ENCODE results near the gene DUS1L. TPM values are rescaled to one million over a fixed set of nuclear protein-coding genes. Genes with fewer than 3 reads are reported as not detected.

DUS1L gene
- total and polyA plus RNA-seq, 12 donors = 34.1 to 191 (median 44.1) TPM

DNA sequence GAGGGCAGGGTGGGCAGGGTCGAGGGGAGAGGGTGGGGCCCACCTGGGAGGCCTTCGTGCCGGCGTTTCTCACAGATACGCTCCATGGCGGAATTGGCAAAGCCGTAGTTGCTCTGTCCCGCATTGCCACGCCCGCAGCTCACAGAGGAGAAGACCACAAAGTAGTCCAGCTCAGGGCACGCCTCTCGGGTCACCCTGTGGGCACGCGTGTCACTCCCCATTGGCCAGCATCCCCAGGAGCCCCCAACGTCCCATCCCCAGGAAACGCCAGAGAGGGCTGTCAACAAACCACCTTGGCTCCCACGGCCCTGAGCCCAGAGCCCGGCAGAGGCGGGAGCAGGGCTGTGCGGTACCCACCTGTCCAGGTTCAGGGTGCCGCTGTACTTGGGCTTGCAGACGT is 16.4 kb upstream of the DUS1L start:
- intact Hi-C loops (cut with DNase I) = no loop called here
- H3K36me3 ChIP-seq = peaks cover 0 to 87% (median 58%) of the 10 kb centered on the region in 9 donors
- DNase-seq (no peak), ATAC-seq (no peak)
- TF ChIP-seq, protein P1, sequence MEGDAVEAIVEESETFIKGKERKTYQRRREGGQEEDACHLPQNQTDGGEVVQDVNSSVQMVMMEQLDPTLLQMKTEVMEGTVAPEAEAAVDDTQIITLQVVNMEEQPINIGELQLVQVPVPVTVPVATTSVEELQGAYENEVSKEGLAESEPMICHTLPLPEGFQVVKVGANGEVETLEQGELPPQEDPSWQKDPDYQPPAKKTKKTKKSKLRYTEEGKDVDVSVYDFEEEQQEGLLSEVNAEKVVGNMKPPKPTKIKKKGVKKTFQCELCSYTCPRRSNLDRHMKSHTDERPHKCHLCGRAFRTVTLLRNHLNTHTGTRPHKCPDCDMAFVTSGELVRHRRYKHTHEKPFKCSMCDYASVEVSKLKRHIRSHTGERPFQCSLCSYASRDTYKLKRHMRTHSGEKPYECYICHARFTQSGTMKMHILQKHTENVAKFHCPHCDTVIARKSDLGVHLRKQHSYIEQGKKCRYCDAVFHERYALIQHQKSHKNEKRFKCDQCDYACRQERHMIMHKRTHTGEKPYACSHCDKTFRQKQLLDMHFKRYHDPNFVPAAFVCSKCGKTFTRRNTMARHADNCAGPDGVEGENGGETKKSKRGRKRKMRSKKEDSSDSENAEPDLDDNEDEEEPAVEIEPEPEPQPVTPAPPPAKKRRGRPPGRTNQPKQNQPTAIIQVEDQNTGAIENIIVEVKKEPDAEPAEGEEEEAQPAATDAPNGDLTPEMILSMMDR (IDR thresholded peaks at IDR 0.05) = no peak
- H3K27ac ChIP-seq = no peak overlapping the region
- H3K4me1 ChIP-seq = peaks cover 0 to 6% (median 0%) of the 10 kb centered on the region in 9 donors
- H3K27me3 ChIP-seq = no peaks in the 10 kb centered on the region
- 90 to 95% methylated on average over 21 to 22 of the region's 22 CpGs for WGBS, 2 donors
- no peak overlapping the region for H3K4me3 ChIP-seq
- no peaks in the 10 kb centered on the region for H3K9me3 ChIP-seq

DNA sequence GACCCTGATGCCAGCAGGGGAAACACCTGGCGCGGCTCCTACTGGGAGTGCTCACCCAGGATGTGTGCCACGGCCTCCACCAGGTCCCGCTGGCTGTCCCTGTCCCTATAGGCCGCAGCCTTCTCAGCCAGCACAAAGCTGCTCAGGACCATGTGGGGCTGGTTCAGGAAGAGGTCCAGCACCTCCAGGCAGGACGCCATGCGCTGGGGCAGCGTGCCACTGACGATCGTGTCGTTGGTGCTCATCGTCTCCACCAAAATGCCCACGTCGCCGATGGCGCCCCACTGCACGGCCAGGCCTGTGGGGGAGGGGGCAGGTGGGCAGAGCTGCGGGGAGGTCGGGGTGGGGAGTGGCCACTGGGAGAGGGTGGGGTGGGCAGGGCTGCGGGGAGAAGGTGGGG is 15.9 kb upstream of the DUS1L start:
- peaks cover 0 to 6% (median 0%) of the 10 kb centered on the region in 9 donors for H3K4me1 ChIP-seq
- H3K9me3 ChIP-seq = no peaks in the 10 kb centered on the region
- H3K27me3 ChIP-seq = no peaks in the 10 kb centered on the region
- 94 to 95% methylated on average over 19 to 20 of the region's 20 CpGs for WGBS, 2 donors
- intact Hi-C loops (cut with DNase I) = no loop called here
- H3K4me3 ChIP-seq = no peak overlapping the region
- peaks cover 0 to 83% (median 54%) of the 10 kb centered on the region in 9 donors for H3K36me3 ChIP-seq
- TF ChIP-seq, protein P1 (IDR thresholded peaks at IDR 0.05) = no peak
- H3K27ac ChIP-seq = no peak overlapping the region
- ATAC-seq = no peak
- DNase-seq = no peak

DNA sequence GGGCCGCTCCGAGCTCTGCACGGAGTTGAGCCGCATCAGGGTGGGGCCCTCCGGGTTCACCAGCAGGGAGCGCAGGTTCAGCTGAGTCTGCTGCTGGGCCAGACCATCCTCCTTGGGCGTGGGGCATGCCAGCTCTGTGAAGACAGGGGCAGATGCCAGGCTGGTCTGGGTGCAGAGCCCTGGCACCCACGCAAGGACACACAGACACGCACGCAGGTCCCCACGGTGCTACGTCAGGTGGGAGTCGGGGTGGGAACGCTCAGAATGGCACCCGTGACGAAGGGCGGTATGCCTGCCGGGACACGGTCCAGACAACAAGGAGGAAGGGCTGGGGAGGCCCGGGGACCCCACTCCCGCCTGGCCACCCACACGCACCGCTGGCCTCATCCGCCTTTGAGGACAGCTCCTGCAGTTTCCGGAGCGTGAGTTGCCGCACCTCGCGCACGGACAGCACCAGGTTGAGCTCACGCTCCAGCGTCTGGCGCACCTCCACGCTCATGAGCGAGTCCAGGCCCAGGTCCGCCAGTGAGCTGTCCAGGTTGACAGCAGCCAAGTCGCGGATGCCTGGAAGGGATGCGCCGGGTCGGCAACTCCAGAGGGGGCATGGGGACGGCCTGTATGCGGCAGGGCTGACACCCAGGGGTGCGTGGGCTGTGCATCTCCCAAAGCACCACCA is 15.3 kb upstream of the DUS1L start:
- 93 to 96% methylated on average over 44 of the region's 44 CpGs for WGBS, 2 donors
- Histone ChIP-seq H3K4me1 (peaks cover 0 to 6% (median 0%) of the 10 kb centered on the region in 9 donors), H3K9me3 (no peaks in the 10 kb centered on the region), H3K4me3 (no peak overlapping the region), H3K27me3 (no peaks in the 10 kb centered on the region), H3K36me3 (peaks cover 0 to 77% (median 48%) of the 10 kb centered on the region in 9 donors), H3K27ac (no peak overlapping the region)
- intact Hi-C loops (cut with DNase I) = no loop called here
- DNase-seq = no peak
- ATAC-seq = no peak
- TF ChIP-seq, protein P1 (IDR thresholded peaks at IDR 0.05) = no peak

DNA sequence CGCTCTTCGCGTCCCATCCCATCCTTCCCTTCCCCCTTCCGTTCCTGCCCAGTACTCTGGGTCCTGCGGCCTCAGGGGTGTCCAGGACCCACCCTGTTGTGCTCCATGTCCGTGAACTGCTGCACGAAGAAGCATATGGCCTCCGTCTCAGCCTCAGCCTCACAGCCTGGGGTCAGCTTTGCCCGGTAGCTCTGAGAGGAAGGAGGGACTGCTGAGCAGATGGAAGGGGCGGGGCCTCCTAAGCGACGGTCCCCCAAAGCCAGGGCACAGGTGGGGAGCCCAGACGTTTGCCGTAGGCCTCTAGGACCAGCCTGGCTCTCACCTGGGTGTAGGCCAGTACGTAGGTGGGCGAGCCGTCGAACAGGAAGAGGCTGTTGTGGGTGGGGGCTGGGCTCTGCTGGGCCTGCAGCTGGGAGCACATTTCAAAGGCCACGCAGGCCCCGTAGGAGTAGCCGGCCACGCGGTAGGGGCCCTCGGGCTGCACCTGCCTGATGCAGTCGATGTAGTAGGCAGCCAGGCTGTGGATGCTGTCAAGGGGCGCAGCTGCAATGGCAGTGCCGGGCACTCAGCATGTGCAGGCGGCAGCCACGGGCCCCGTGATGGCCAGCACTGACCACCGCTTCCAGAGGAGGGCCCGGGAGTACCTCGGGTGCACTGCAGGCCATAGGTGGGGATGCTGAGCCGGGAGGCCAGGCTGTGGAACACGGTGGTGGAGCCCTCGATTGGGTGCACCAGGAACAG is 14.6 kb upstream of the DUS1L start:
- intact Hi-C loops (cut with DNase I) = no loop called here
- Histone ChIP-seq H3K4me3 (no peak overlapping the region), H3K27me3 (no peaks in the 10 kb centered on the region), H3K36me3 (peaks cover 0 to 70% (median 43%) of the 10 kb centered on the region in 9 donors), H3K9me3 (no peaks in the 10 kb centered on the region), H3K4me1 (peaks cover 0 to 6% (median 0%) of the 10 kb centered on the region in 9 donors), H3K27ac (no peak overlapping the region)
- TF ChIP-seq, protein P1 (IDR thresholded peaks at IDR 0.05) = no peak
- DNase-seq (no peak), ATAC-seq (no peak)
- WGBS, 2 donors = 91% methylated on average over 36 of the region's 36 CpGs
